Lower leg skin (tissue), 4 donors: Measurements from ENCODE around the gene AOC2. TPM values are rescaled to one million over a fixed set of nuclear protein-coding genes. Genes with fewer than 3 reads are reported as not detected.
"Not testable (repeated sequence)": the region's sequence is repeated elsewhere in the genome, so short reads cannot be mapped to it uniquely, and the experiment has no call there.

ENCODE experiments used
- DNase-seq, 2 donors: peaks; one replicate each; pipeline ENCODE4 v3.0.0-alpha.2; 2019; ENCODE audit warnings: low spot score in 2 of 2
- H3K4me3 ChIP-seq: fragments of 200-600 bp; sonication (generic); 2 replicates; pipeline ENCODE4 v1.5.1; 2017; ENCODE audit warnings: mild to moderate bottlenecking, low read depth; ENCODE audit not compliant: poor library complexity, severe bottlenecking
- CTCF ChIP-seq, 3 donors: fragments of 450-650 bp; IDR thresholded peaks; one replicate each; pipeline ENCODE4 v1.5.1; 2016; ENCODE audit warnings: antibody characterized with exemption in 3 of 3, mild to moderate bottlenecking in 3 of 3, moderate library complexity in 2 of 3
- POLR2A ChIP-seq, 2 donors: fragments of 450-650 bp; IDR thresholded peaks; one replicate each; pipeline ENCODE4 v1.6.1; 2016 to 2017; ENCODE audit warnings: antibody characterized with exemption in 2 of 2, mild to moderate bottlenecking in 1 of 2, moderate library complexity in 1 of 2
- WGBS, 2 donors: methylation state at CpG; one replicate each; pipeline ENCODE4 v1.1.5; 2018; 5-methylcytosine and 5-hydroxymethylcytosine counted together
- intact Hi-C: fragments of 100-400 bp; cut with DNase I; formaldehyde crosslinking; loops from one replicate; pipeline ENCODE4 v1.15.0; 2023; ENCODE audit warnings: low total_unique reads
- total RNA-seq, 4 donors: library from RNA; depleted of rRNA; stranded (reverse); fragments of >200 nt; gene quantifications; one replicate each; pipeline ENCODE4 v1.1.0, GENCODE V29; 2016

Gene AOC2
- total RNA-seq, 4 donors from 2014 or later: 0.52 to 2.4 (median 1.2) TPM

GRCh38 chr17:42866216-42866615 lies 21.8 kb downstream of the AOC2 start:
- TF ChIP-seq POLR2A (IDR thresholded peaks at IDR 0.05) (no peak), CTCF (IDR thresholded peaks at IDR 0.05) (no peak)
- no peak for DNase-seq
- intact Hi-C loops: no loop called here
- WGBS, 2 donors: 86 to 94% methylated on average over 4 of the region's 4 CpGs
- no peak overlapping the region for H3K4me3 ChIP-seq

GRCh38 chr17:42866631-42867575 lies 22.5 kb downstream of the AOC2 start:
- intact Hi-C loops: no loop called here
- no peak for TF ChIP-seq CTCF (IDR thresholded peaks at IDR 0.05)
- WGBS, 2 donors: 76 to 79% methylated on average over 11 to 12 of the region's 12 CpGs
- H3K4me3 ChIP-seq: no peak overlapping the region
- no peak for DNase-seq

GRCh38 chr17:42867694-42868261 lies 23.4 kb downstream of the AOC2 start:
- WGBS, 2 donors: 95 to 98% methylated on average over 12 to 15 of the region's 21 CpGs
- H3K4me3 ChIP-seq, intact Hi-C loops, DNase-seq: not testable (repeated sequence)

GRCh38 chr17:42868338-42868737 lies 24.0 kb downstream of the AOC2 start:
- WGBS, 2 donors: 92 to 99% methylated on average over 12 of the region's 12 CpGs
- no peak for DNase-seq
- no peak overlapping the region for H3K4me3 ChIP-seq
- intact Hi-C loops: no loop called here
- no peak for TF ChIP-seq POLR2A (IDR thresholded peaks at IDR 0.05)
- TF ChIP-seq CTCF (IDR thresholded peaks at IDR 0.05): no peak

- no peak for DNase-seq
- intact Hi-C loops: no loop called here
Measured at GRCh38 chr17:42871647-42872046, 27.3 kb downstream of the AOC2 start.

More at GRCh38 chr17:42871647-42872046, 27.3 kb downstream of the AOC2 start:
- 93 to 97% methylated on average over 4 of the region's 4 CpGs for WGBS, 2 donors
- no peak for TF ChIP-seq CTCF (IDR thresholded peaks at IDR 0.05)
- TF ChIP-seq POLR2A (IDR thresholded peaks at IDR 0.05): no peak
- no peak overlapping the region for H3K4me3 ChIP-seq
